DOHH2 (cell line): ENCODE results near the gene AHNAK.

Source experiments
- H3F3A ChIP-seq: fragments of 200-600 bp; sonication (generic), shearing (Covaris generic); 2 replicates; pipeline ENCODE4 v1.6.0; 2016; ENCODE audit warnings: antibody characterized with exemption, mild to moderate bottlenecking; ENCODE audit not compliant: control insufficient read depth, insufficient read depth
- H3K27ac ChIP-seq: fragments of 200-600 bp; sonication (generic); 2 replicates; pipeline ENCODE4 v1.5.1; 2014; ENCODE audit warnings: low read depth, mild to moderate bottlenecking, low read length, moderate library complexity
- H3K27me3 ChIP-seq: fragments of 200-600 bp; sonication (generic); 2 replicates; pipeline ENCODE4 v1.6.1; 2014; ENCODE audit warnings: mild to moderate bottlenecking, low read length, mixed read lengths; ENCODE audit not compliant: control insufficient read depth
- H3K36me3 ChIP-seq: fragments of 200-600 bp; sonication (generic); 2 replicates; pipeline ENCODE4 v1.6.1; 2014; ENCODE audit warnings: mild to moderate bottlenecking, low read length, moderate library complexity, mixed read lengths; ENCODE audit not compliant: control insufficient read depth
- H3K4me1 ChIP-seq: fragments of 200-600 bp; sonication (generic); 2 replicates; pipeline ENCODE4 v1.6.1; 2014; ENCODE audit warnings: mild to moderate bottlenecking, low read length, mixed read lengths; ENCODE audit not compliant: control insufficient read depth
- H3K4me2 ChIP-seq: fragments of 200-600 bp; sonication (generic); 2 replicates; pipeline ENCODE4 v1.6.0; 2014; ENCODE audit warnings: mild to moderate bottlenecking, low read length, moderate library complexity
- H3K4me3 ChIP-seq: fragments of 200-600 bp; sonication (generic); 2 replicates; pipeline ENCODE4 v1.5.1; 2014; ENCODE audit warnings: mild to moderate bottlenecking, low read length, mixed read lengths
- H3K79me2 ChIP-seq: fragments of 200-600 bp; sonication (generic); 2 replicates; pipeline ENCODE4 v1.6.1; 2014; ENCODE audit warnings: mild to moderate bottlenecking, low read length, mixed read lengths; ENCODE audit not compliant: control insufficient read depth
- H3K9me2 ChIP-seq: fragments of 200-600 bp; sonication (generic); replicated peaks from 2 replicates; pipeline ENCODE4 v1.6.1; 2014; ENCODE audit warnings: mild to moderate bottlenecking, low read length, mixed read lengths; ENCODE audit not compliant: control insufficient read depth
- H3K9me3 ChIP-seq: fragments of 200-600 bp; sonication (generic); 2 replicates; pipeline ENCODE4 v1.6.1; 2014; ENCODE audit warnings: antibody characterized with exemption, low read length, mixed read lengths; ENCODE audit not compliant: control insufficient read depth, insufficient read depth
- H4K20me1 ChIP-seq: fragments of 200-600 bp; sonication (generic); 2 replicates; pipeline ENCODE4 v1.6.0; 2014; ENCODE audit warnings: low read depth, mild to moderate bottlenecking, antibody characterized with exemption, low read length, moderate library complexity; ENCODE audit not compliant: control insufficient read depth, insufficient read depth
- CTCF ChIP-seq: fragments of 200-600 bp; sonication (generic); IDR thresholded peaks from one replicate; pipeline ENCODE4 v1.5.1; 2014; ENCODE audit warnings: antibody characterized with exemption, mild to moderate bottlenecking, low read depth, low read length; ENCODE audit not compliant: poor library complexity, severe bottlenecking
- EZH2phosphoT487 ChIP-seq: fragments of 200-600 bp; sonication (generic); IDR thresholded peaks from 2 replicates; pipeline ENCODE4 v1.6.1; 2017; ENCODE audit warnings: borderline replicate concordance, mild to moderate bottlenecking, antibody characterized with exemption, low read length, moderate library complexity, mixed read lengths

The AHNAK gene

GRCh38 chr11:62491571-62492329 is 54.9 kb downstream of the AHNAK start:
- Histone ChIP-seq H4K20me1 (no peaks in the 10 kb centered on the region), H3K4me2 (no peak overlapping the region), H3K27ac (no peak overlapping the region), H3K4me3 (no peak overlapping the region), H3K9me3 (no peaks in the 10 kb centered on the region), H3K4me1 (no peaks in the 10 kb centered on the region), H3K36me3 (no peaks in the 10 kb centered on the region), H3K79me2 (no peaks in the 10 kb centered on the region), H3F3A (no peaks in the 10 kb centered on the region), H3K27me3 (peaks cover 5% of the 10 kb centered on the region; the same call in 1 of the 2 replicates), H3K9me2 (no peaks in the 10 kb centered on the region)
- no peak for TF ChIP-seq CTCF

- no peaks in the 10 kb centered on the region for H3K4me1 ChIP-seq
- H3K27me3 ChIP-seq, result peaks cover 5% of the 10 kb centered on the region; the same call in 1 of the 2 replicates
- H3F3A ChIP-seq, result no peaks in the 10 kb centered on the region
- no peak overlapping the region for H3K27ac ChIP-seq
- TF ChIP-seq EZH2phosphoT487 (no peak), CTCF (no peak)
- no peak overlapping the region for H3K4me3 ChIP-seq
- no peaks in the 10 kb centered on the region for H3K79me2 ChIP-seq
- no peaks in the 10 kb centered on the region for H3K9me2 ChIP-seq
- no peaks in the 10 kb centered on the region for H4K20me1 ChIP-seq
- no peaks in the 10 kb centered on the region for H3K36me3 ChIP-seq
- no peaks in the 10 kb centered on the region for H3K9me3 ChIP-seq
- no peak overlapping the region for H3K4me2 ChIP-seq
These were observed 57.4 kb downstream of the AHNAK start for GRCh38 chr11:62489204-62489603.

- no peaks in the 10 kb centered on the region for H3K36me3 ChIP-seq
- H3K4me2 ChIP-seq, result no peak overlapping the region
- H3K9me3 ChIP-seq, result no peaks in the 10 kb centered on the region
- H4K20me1 ChIP-seq, result no peaks in the 10 kb centered on the region
- H3K79me2 ChIP-seq, result no peaks in the 10 kb centered on the region
- H3K27ac ChIP-seq, result no peak overlapping the region
- no peaks in the 10 kb centered on the region for H3K9me2 ChIP-seq
- H3K4me3 ChIP-seq, result no peak overlapping the region
- no peaks in the 10 kb centered on the region for H3K4me1 ChIP-seq
- peaks cover 3% of the 10 kb centered on the region; the same call in 1 of the 2 replicates for H3K27me3 ChIP-seq
- H3F3A ChIP-seq, result no peaks in the 10 kb centered on the region
- TF ChIP-seq EZH2phosphoT487, result no peak
- no peak for TF ChIP-seq CTCF
These were observed 58.7 kb downstream of the AHNAK start for GRCh38 chr11:62487738-62488551.
